ENCODE measurements around the gene ATL2.

The ATL2 gene

GRCh38 chr2:38267270-38267925 lies 109.7 kb downstream of the ATL2 start:
- TF ChIP-seq POLR2AphosphoS5 (IDR thresholded peaks at IDR 0.05; ENCODE audit: borderline replicate concordance, low read depth, low read length) (no peak), FOXP2 (optimal IDR thresholded peaks at IDR 0.05; ENCODE audit: control extremely low read depth, extremely low read length, insufficient read depth) (no peak), EZH2 (IDR thresholded peaks at IDR 0.05) (no peak)
- Histone ChIP-seq H3K36me3 (ENCODE audit: insufficient read depth, low read length) (no peaks in the 10 kb centered on the region), H3K9me3 (ENCODE audit: low read depth, low read length) (no peaks in the 10 kb centered on the region), H3K4me3 (no peak overlapping the region), H3K9ac (ENCODE audit: insufficient read length) (no peak overlapping the region), H3K27ac (no peak overlapping the region)
- DNase-seq (ENCODE audit: low read depth, low spot score): no peak

- H3K4me3 ChIP-seq: no peak overlapping the region
- H3K36me3 ChIP-seq (ENCODE audit: insufficient read depth, low read length): no peaks in the 10 kb centered on the region
- DNase-seq (ENCODE audit: low read depth, low spot score): no peak
- no peaks in the 10 kb centered on the region for H3K9me3 ChIP-seq (ENCODE audit: low read depth, low read length)
- TF ChIP-seq FOXP2 (optimal IDR thresholded peaks at IDR 0.05; ENCODE audit: control extremely low read depth, extremely low read length, insufficient read depth) (no peak), POLR2AphosphoS5 (IDR thresholded peaks at IDR 0.05; ENCODE audit: borderline replicate concordance, low read depth, low read length) (no peak), EZH2 (IDR thresholded peaks at IDR 0.05) (no peak)
- H3K27ac ChIP-seq: no peak overlapping the region
- no peak overlapping the region for H3K9ac ChIP-seq (ENCODE audit: insufficient read length)
These were observed 110.6 kb downstream of the ATL2 start for GRCh38 chr2:38266382-38267061.

- Histone ChIP-seq H3K36me3 (ENCODE audit: insufficient read depth, low read length) (no peaks in the 10 kb centered on the region), H3K27ac (no peak overlapping the region), H3K9ac (ENCODE audit: insufficient read length) (no peak overlapping the region), H3K9me3 (ENCODE audit: low read depth, low read length) (no peaks in the 10 kb centered on the region), H3K4me3 (no peak overlapping the region)
- no peak for DNase-seq (ENCODE audit: low read depth, low spot score)
- TF ChIP-seq EZH2 (IDR thresholded peaks at IDR 0.05) (no peak), FOXP2 (optimal IDR thresholded peaks at IDR 0.05; ENCODE audit: control extremely low read depth, extremely low read length, insufficient read depth) (no peak), POLR2AphosphoS5 (IDR thresholded peaks at IDR 0.05; ENCODE audit: borderline replicate concordance, low read depth, low read length) (no peak)
These were observed 111.6 kb downstream of the ATL2 start for GRCh38 chr2:38265461-38265860.

GRCh38 chr2:38264396-38265221 lies 112.5 kb downstream of the ATL2 start:
- Histone ChIP-seq H3K9me3 (ENCODE audit: low read depth, low read length) (no peaks in the 10 kb centered on the region), H3K27ac (no peak overlapping the region), H3K4me3 (no peak overlapping the region), H3K36me3 (ENCODE audit: insufficient read depth, low read length) (no peaks in the 10 kb centered on the region), H3K9ac (ENCODE audit: insufficient read length) (no peak overlapping the region)
- no peak for TF ChIP-seq FOXP2 (optimal IDR thresholded peaks at IDR 0.05; ENCODE audit: control extremely low read depth, extremely low read length, insufficient read depth)
- no peak for TF ChIP-seq POLR2AphosphoS5 (IDR thresholded peaks at IDR 0.05; ENCODE audit: borderline replicate concordance, low read depth, low read length)
- no peak for TF ChIP-seq EZH2 (IDR thresholded peaks at IDR 0.05)
- DNase-seq (ENCODE audit: low read depth, low spot score): no peak

GRCh38 chr2:38263293-38263692 lies 113.8 kb downstream of the ATL2 start:
- Histone ChIP-seq H3K9me3 (ENCODE audit: low read depth, low read length) (no peaks in the 10 kb centered on the region), H3K36me3 (ENCODE audit: insufficient read depth, low read length) (no peaks in the 10 kb centered on the region), H3K27ac (no peak overlapping the region), H3K4me3 (no peak overlapping the region), H3K9ac (ENCODE audit: insufficient read length) (no peak overlapping the region)
- DNase-seq (ENCODE audit: low read depth, low spot score): no peak
- TF ChIP-seq FOXP2 (optimal IDR thresholded peaks at IDR 0.05; ENCODE audit: control extremely low read depth, extremely low read length, insufficient read depth): no peak
- no peak for TF ChIP-seq EZH2 (IDR thresholded peaks at IDR 0.05)
- no peak for TF ChIP-seq POLR2AphosphoS5 (IDR thresholded peaks at IDR 0.05; ENCODE audit: borderline replicate concordance, low read depth, low read length)

- no peaks in the 10 kb centered on the region for H3K9me3 ChIP-seq (ENCODE audit: low read depth, low read length)
- no peak overlapping the region for H3K27ac ChIP-seq
- DNase-seq (ENCODE audit: low read depth, low spot score): no peak
- no peaks in the 10 kb centered on the region for H3K36me3 ChIP-seq (ENCODE audit: insufficient read depth, low read length)
- no peak overlapping the region for H3K4me3 ChIP-seq
- no peak overlapping the region for H3K9ac ChIP-seq (ENCODE audit: insufficient read length)
- TF ChIP-seq POLR2AphosphoS5 (IDR thresholded peaks at IDR 0.05; ENCODE audit: borderline replicate concordance, low read depth, low read length) (no peak), FOXP2 (optimal IDR thresholded peaks at IDR 0.05; ENCODE audit: control extremely low read depth, extremely low read length, insufficient read depth) (no peak), EZH2 (IDR thresholded peaks at IDR 0.05) (no peak)
These were observed 114.8 kb downstream of the ATL2 start for GRCh38 chr2:38262069-38262871.

GRCh38 chr2:38261569-38262068 lies 115.5 kb downstream of the ATL2 start:
- no peaks in the 10 kb centered on the region for H3K36me3 ChIP-seq (ENCODE audit: insufficient read depth, low read length)
- TF ChIP-seq FOXP2 (optimal IDR thresholded peaks at IDR 0.05; ENCODE audit: control extremely low read depth, extremely low read length, insufficient read depth) (no peak), EZH2 (IDR thresholded peaks at IDR 0.05) (no peak), POLR2AphosphoS5 (IDR thresholded peaks at IDR 0.05; ENCODE audit: borderline replicate concordance, low read depth, low read length) (no peak)
- no peak for DNase-seq (ENCODE audit: low read depth, low spot score)
- H3K27ac ChIP-seq: no peak overlapping the region
- H3K9me3 ChIP-seq (ENCODE audit: low read depth, low read length): no peaks in the 10 kb centered on the region
- no peak overlapping the region for H3K4me3 ChIP-seq
- no peak overlapping the region for H3K9ac ChIP-seq (ENCODE audit: insufficient read length)
